CD4-positive, CD25-positive, alpha-beta regulatory T cell (primary cell): Measurements from ENCODE around the gene TK2. TPM values are rescaled to one million over a fixed set of nuclear protein-coding genes. Genes with fewer than 3 reads are reported as not detected.
"Not testable (repeated sequence)": the region's sequence is repeated elsewhere in the genome, so short reads cannot be mapped to it uniquely, and the experiment has no call there.

Experiments used
- ATAC-seq, 2 donors: fragments of 150-1000 bp; cut with Tn5 transposase; one replicate each; pipeline ENCODE4 v1.10.0; 2021; ENCODE audit warnings: low read depth in 2 of 2, moderate number of reproducible peaks in 2 of 2, moderate library complexity in 1 of 2
- DNase-seq, 3 donors: peaks; one replicate each; pipeline versions ENCODE4 v3.0.0 to v3.0.0-alpha.2; 2012 to 2022; ENCODE audit warnings: mixed read lengths in 1 of 3
- H3K27ac ChIP-seq: one replicate; pipeline ENCODE4 v1.7.0; 2013; ENCODE audit warnings: mild to moderate bottlenecking, low read length; ENCODE audit not compliant: insufficient read depth, poor library complexity, severe bottlenecking
- H3K27me3 ChIP-seq: one replicate; pipeline ENCODE4 v1.7.0; 2013; ENCODE audit warnings: low read length; ENCODE audit not compliant: control insufficient read depth, insufficient read depth
- H3K36me3 ChIP-seq: one replicate; pipeline ENCODE4 v1.7.0; 2013; ENCODE audit warnings: mild to moderate bottlenecking, low read length, moderate library complexity; ENCODE audit not compliant: control insufficient read depth, insufficient read depth
- H3K4me1 ChIP-seq: 2 replicates; pipeline ENCODE4 v1.7.0; 2013; ENCODE audit warnings: mild to moderate bottlenecking, low read length; ENCODE audit not compliant: insufficient read depth, control insufficient read depth, poor library complexity, severe bottlenecking
- H3K4me3 ChIP-seq: one replicate; pipeline ENCODE4 v1.7.0; 2013; ENCODE audit warnings: low read depth, mild to moderate bottlenecking, low read length, moderate library complexity
- H3K9me3 ChIP-seq, 2 experiments: 1 replicate in 1 of 2; 2 replicates in 1 of 2; pipeline ENCODE4 v1.7.0; 2013; ENCODE audit warnings: low read length in 2 of 2, mild to moderate bottlenecking in 1 of 2, moderate library complexity in 1 of 2; ENCODE audit not compliant: control insufficient read depth in 2 of 2
- H3K27ac Mint-ChIP-seq, 3 donors: one replicate each; pipeline ENCODE4 v1.8.0; 2020 to 2022; ENCODE audit warnings: mild to moderate bottlenecking in 3 of 3, mixed read lengths in 3 of 3, moderate library complexity in 2 of 3
- H3K27me3 Mint-ChIP-seq: one replicate; pipeline ENCODE4 v1.8.0; 2022; ENCODE audit warnings: mild to moderate bottlenecking, mixed read lengths
- H3K36me3 Mint-ChIP-seq: one replicate; pipeline ENCODE4 v1.8.0; 2020; ENCODE audit warnings: mixed read lengths
- H3K4me1 Mint-ChIP-seq, 4 donors: one replicate each; pipeline ENCODE4 v1.8.0; 2020 to 2022; ENCODE audit warnings: mixed read lengths in 4 of 4, mild to moderate bottlenecking in 1 of 4
- H3K4me3 Mint-ChIP-seq, 4 donors: one replicate each; pipeline ENCODE4 v1.8.0; 2020 to 2022; ENCODE audit warnings: mild to moderate bottlenecking in 4 of 4, mixed read lengths in 4 of 4, moderate library complexity in 3 of 4
- H3K9me3 Mint-ChIP-seq, 7 donors: one replicate each; pipeline ENCODE4 v1.8.0; 2020 to 2022; ENCODE audit warnings: mixed read lengths in 7 of 7, mild to moderate bottlenecking in 3 of 7, moderate library complexity in 2 of 7
- polyA plus RNA-seq, 4 donors: library from polyadenylated mRNA; unstranded; fragments of 300-500 nt; fragmentation: Illumina TruSeq; gene quantifications; one replicate each; pipeline ENCODE4 v1.2.3, GENCODE V29; 2021
- total RNA-seq: library from RNA; stranded (reverse); gene quantifications from one replicate; pipeline ENCODE4 v1.2.3, GENCODE V29; 2022

TK2 gene
- total and polyA plus RNA-seq, 5 donors from 2014 or later, result 5.1 to 8.8 (median 8.2) TPM

DNA sequence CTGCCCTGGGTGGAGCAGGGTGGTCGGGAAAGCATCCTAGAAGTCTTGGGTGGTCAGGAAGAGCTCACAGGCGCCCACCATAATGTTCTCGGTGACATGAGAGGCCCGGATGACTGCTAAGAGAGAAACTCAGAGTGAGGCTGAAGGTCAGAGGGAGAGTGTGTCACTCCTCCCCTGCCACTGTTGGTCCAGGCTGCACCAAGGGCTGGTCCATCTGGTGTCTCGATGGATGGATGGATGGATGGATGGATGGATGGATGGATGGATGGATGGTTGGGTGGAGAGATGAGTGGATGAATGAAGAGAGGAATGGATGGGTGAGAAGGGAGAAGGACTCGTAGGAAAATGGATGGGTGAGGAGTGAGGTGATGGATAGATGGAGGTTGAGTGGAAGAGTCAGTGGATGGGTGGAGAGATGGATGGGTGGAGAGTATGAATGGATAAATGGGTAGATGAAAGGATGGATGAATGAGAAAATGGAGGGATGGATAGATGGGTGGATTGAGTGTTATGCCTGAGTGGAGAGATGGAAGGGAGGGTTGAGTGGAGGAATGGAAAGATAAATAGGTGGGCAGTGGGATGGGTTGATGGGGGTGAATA is 79.9 kb downstream of the TK2 start:
- peaks cover 6% of the 10 kb centered on the region for H3K27me3 Mint-ChIP-seq
- peak overlapping the region in 1 of 3 donors; percentile 6 for H3K27ac Mint-ChIP-seq
- no peaks in the 10 kb centered on the region for H3K9me3 ChIP-seq
- no peaks in the 10 kb centered on the region for H3K36me3 ChIP-seq
- H3K9me3 Mint-ChIP-seq, result peaks cover 0 to 2% (median 0%) of the 10 kb centered on the region in 7 donors
- H3K27ac ChIP-seq, result no peak overlapping the region
- no peaks in the 10 kb centered on the region for H3K36me3 Mint-ChIP-seq
- no peaks in the 10 kb centered on the region for H3K27me3 ChIP-seq
- H3K4me1 Mint-ChIP-seq, result peaks cover 5 to 14% (median 12%) of the 10 kb centered on the region in 4 donors
- no peak overlapping the region for H3K4me3 ChIP-seq
- H3K4me3 Mint-ChIP-seq, result no peak overlapping the region
- ATAC-seq (no peak), DNase-seq (no peak)
- H3K4me1 ChIP-seq, result peaks cover 11% of the 10 kb centered on the region

DNA sequence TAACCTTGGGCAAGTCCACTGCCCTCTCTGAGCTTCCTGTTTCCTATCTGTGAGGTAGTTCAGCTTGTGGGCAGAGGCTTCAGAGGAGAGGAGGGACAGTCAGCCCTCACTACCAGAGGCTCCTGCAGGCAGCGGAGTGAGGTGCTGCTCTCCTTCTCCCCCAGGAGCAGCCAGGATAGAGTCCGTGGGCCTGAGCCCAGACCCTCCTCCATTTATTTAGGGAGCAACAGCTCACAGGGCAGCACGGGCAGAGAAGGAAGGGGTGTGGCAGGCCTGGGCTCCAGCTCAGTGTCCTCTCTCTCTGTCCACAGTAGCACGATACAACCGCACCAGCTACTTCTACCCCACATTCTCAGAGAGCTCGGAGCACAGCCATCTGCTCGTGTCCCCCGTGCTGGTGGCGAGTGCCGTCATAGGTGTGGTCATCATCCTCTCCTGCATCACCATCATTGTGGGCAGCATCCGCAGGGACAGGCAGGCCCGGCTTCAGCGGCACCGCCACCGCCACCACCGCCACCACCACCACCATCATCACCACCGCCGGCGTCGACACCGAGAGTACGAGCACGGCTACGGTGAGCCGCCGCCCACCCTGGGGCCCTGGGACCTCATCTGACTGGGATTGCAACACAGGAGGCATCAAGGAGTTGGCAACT is 80.5 kb downstream of the TK2 start:
- H3K36me3 ChIP-seq, result no peaks in the 10 kb centered on the region
- no peak overlapping the region for H3K27ac ChIP-seq
- H3K36me3 Mint-ChIP-seq, result no peaks in the 10 kb centered on the region
- H3K27me3 Mint-ChIP-seq, result peaks cover 11% of the 10 kb centered on the region
- no peak overlapping the region for H3K4me3 ChIP-seq
- ATAC-seq, result no peak
- DNase-seq, result no peak
- H3K27ac Mint-ChIP-seq, result no peak overlapping the region
- H3K27me3 ChIP-seq, result no peaks in the 10 kb centered on the region
- H3K4me1 ChIP-seq, result peaks cover 6% of the 10 kb centered on the region
- no peak overlapping the region for H3K4me3 Mint-ChIP-seq
- peaks cover 0 to 2% (median 0%) of the 10 kb centered on the region in 7 donors for H3K9me3 Mint-ChIP-seq
- no peaks in the 10 kb centered on the region for H3K9me3 ChIP-seq
- H3K4me1 Mint-ChIP-seq, result peaks cover 0 to 7% (median 6%) of the 10 kb centered on the region in 4 donors

DNA sequence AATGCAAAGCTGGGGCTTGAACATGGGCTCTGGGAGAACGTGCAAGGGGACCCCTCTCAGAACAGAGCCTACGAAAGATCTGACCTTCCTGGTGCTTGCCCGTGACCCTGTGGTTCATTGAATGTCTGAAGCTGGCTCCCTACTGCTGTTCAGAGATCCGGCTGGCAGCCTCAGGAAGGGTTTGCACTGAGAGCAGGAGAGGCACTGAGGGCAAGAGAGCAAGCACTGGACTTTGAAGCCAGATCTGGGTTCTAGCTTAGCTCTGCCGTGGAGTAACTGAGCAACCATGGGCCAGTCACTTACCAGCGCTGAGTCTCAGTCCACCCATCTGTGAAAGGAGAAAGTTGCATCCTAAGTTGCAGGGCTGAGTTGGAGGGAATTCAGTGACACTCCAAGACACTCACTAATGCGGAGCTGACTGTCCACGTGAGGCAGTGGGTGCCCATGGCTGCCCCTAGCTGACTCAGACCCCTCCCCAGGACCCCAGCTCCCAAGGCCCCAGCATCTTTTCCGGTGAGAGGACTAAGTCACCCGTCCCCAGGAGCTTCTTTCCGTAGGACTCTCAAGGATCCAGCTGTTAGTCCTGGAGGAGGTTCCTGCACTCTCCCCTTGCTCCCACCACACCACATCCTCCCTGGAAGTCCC is 81.5 kb downstream of the TK2 start:
- Mint-ChIP-seq H3K4me1 (peaks cover 0 to 2% (median 0%) of the 10 kb centered on the region in 4 donors), H3K27ac (no peak overlapping the region)
- H3K27ac ChIP-seq, result no peak overlapping the region

DNA sequence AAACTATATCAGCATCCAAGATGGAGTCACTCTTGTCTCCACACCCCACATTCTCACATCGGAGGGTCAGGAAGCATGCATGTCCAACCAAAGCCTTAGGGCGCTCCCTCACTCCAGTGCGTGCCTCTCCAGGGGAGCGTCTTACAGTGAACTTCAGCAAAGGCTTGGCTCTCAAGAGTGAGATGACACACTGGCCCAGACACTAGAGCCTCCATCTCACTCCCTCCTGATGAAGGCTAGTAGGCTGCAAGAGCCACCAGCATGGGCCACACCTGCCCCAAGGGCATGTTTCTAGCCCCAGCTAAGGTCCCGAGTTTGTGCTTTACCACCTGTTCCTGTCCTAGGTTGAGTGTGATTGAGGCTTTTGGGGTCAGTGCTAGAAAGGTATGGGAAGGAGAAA is 82.3 kb downstream of the TK2 start:
- H3K27ac Mint-ChIP-seq, result no peak overlapping the region
- H3K36me3 Mint-ChIP-seq, result no peaks in the 10 kb centered on the region
- H3K4me1 Mint-ChIP-seq, result peaks cover 0 to 2% (median 0%) of the 10 kb centered on the region in 4 donors
- Histone ChIP-seq H3K9me3 (no peaks in the 10 kb centered on the region), H3K4me1 (no peaks in the 10 kb centered on the region), H3K36me3 (no peaks in the 10 kb centered on the region), H3K4me3 (no peak overlapping the region), H3K27ac (no peak overlapping the region), H3K27me3 (peaks cover 7% of the 10 kb centered on the region)
- no peak overlapping the region for H3K4me3 Mint-ChIP-seq
- peaks cover 0 to 2% (median 0%) of the 10 kb centered on the region in 7 donors for H3K9me3 Mint-ChIP-seq
- ATAC-seq, result no peak
- DNase-seq, result no peak
- H3K27me3 Mint-ChIP-seq, result peaks cover 13% of the 10 kb centered on the region

More for the DNA sequence above, 81.5 kb downstream of the TK2 start:
- no peak for ATAC-seq
- no peak for DNase-seq
- no peak overlapping the region for H3K4me3 ChIP-seq
- no peaks in the 10 kb centered on the region for H3K4me1 ChIP-seq
- Mint-ChIP-seq H3K36me3 (no peaks in the 10 kb centered on the region), H3K27me3 (peaks cover 11% of the 10 kb centered on the region), H3K9me3 (peaks cover 0 to 2% (median 0%) of the 10 kb centered on the region in 7 donors), H3K4me3 (no peak overlapping the region)
- H3K9me3 ChIP-seq, result no peaks in the 10 kb centered on the region
- H3K27me3 ChIP-seq, result peaks cover 4% of the 10 kb centered on the region
- no peaks in the 10 kb centered on the region for H3K36me3 ChIP-seq

DNA sequence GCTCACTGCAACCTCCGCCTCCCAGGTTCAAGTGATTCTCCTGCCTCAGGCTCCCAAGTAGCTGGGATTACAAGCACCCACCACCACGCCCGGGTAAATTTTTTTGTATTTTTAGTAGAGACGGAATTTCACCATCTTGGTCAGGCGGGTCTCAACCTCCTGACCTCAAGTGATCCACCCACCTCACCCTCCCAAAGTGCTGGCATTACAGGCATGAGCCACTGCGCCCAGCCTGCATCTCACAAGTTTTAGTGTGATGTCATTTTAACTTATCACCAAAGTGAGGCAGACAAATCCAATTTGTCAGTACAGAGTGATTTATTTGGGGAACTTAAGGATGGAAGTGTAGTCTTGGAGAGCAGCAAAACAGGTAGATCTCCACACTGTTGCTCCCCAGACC is 83.3 kb downstream of the TK2 start:
- H3K36me3 ChIP-seq, H3K27ac ChIP-seq, H3K4me1 Mint-ChIP-seq, H3K4me3 Mint-ChIP-seq, H3K27me3 ChIP-seq, H3K9me3 ChIP-seq, H3K9me3 Mint-ChIP-seq, H3K4me3 ChIP-seq, H3K27ac Mint-ChIP-seq, ATAC-seq, H3K36me3 Mint-ChIP-seq, H3K4me1 ChIP-seq, DNase-seq: not testable (repeated sequence)
- H3K27me3 Mint-ChIP-seq, result peaks cover 18% of the 10 kb centered on the region

DNA sequence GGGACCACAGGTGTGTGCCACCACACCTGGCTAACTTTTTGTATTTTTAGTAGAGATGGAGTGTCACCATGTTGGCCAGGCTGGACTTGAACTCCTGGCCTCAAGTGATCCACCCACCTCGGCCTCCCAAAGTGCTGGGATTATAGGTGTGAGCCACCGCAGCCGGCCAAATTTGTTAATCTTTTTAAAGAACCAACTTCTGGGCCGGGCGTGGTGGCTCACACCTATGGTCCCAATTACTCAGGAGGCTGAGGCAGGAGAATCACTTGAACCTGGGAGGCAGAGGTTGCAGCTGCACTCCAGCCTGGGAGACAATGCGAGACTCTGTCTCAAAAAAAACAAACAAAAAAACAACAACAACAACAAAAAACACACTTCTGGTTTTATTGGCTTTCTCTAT is 84.0 kb downstream of the TK2 start:
- H3K4me3 ChIP-seq, H3K9me3 ChIP-seq, H3K36me3 Mint-ChIP-seq, DNase-seq, H3K4me1 ChIP-seq, H3K4me1 Mint-ChIP-seq, H3K27ac Mint-ChIP-seq, H3K9me3 Mint-ChIP-seq, H3K27me3 ChIP-seq, ATAC-seq, H3K36me3 ChIP-seq, H3K4me3 Mint-ChIP-seq, H3K27ac ChIP-seq: not testable (repeated sequence)
- peaks cover 18% of the 10 kb centered on the region for H3K27me3 Mint-ChIP-seq

DNA sequence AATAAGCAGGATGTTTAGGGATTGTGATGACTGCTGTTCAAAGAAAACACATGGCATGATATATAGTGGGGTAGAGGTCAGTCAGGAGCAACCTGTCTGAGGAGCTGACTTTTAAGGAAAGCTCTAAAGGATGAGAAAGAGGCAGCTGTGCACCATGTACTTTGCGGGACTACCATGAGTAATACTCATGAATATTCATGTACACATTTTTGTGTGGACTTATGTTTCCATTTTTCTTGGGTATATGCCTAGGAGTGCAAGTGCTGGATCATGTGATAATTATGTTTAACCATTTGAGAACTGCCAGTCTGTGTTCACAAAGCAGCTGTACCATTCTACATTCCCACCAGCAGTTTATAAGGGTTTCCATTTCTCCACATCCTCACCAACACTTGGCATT is 87.0 kb downstream of the TK2 start:
- Histone ChIP-seq H3K9me3 (no peaks in the 10 kb centered on the region), H3K4me3 (no peak overlapping the region), H3K36me3 (no peaks in the 10 kb centered on the region), H3K27ac (no peak overlapping the region), H3K4me1 (no peaks in the 10 kb centered on the region), H3K27me3 (peaks cover 9% of the 10 kb centered on the region)
- peaks cover 0 to 2% (median 0%) of the 10 kb centered on the region in 7 donors for H3K9me3 Mint-ChIP-seq
- DNase-seq, result no peak
- H3K4me1 Mint-ChIP-seq, result peaks cover 0 to 2% (median 0%) of the 10 kb centered on the region in 4 donors
- no peak for ATAC-seq
- H3K27ac Mint-ChIP-seq, result no peak overlapping the region
- H3K4me3 Mint-ChIP-seq, result no peak overlapping the region
- H3K36me3 Mint-ChIP-seq, result no peaks in the 10 kb centered on the region
- H3K27me3 Mint-ChIP-seq, result peaks cover 27% of the 10 kb centered on the region
